Coronary artery (tissue), 2 donors: ENCODE measurements around the gene CCDC86.

Source experiments
- DNase-seq: peaks from one replicate; pipeline ENCODE4 v3.0.0-alpha.2; 2017; ENCODE audit warnings: low spot score
- H3K27ac ChIP-seq, 2 donors: fragments of 200-600 bp; sonication (generic); one replicate each; pipeline ENCODE4 v1.5.1; 2016 to 2019
- H3K4me3 ChIP-seq: fragments of 200-600 bp; sonication (generic); 2 replicates; pipeline ENCODE4 v1.5.1; 2016; ENCODE audit warnings: mild to moderate bottlenecking, moderate library complexity
- CTCF ChIP-seq: fragments of 200-600 bp; sonication (generic); IDR thresholded peaks from one replicate; pipeline ENCODE4 v1.5.1; 2019; ENCODE audit warnings: antibody characterized with exemption

The CCDC86 gene

DNA sequence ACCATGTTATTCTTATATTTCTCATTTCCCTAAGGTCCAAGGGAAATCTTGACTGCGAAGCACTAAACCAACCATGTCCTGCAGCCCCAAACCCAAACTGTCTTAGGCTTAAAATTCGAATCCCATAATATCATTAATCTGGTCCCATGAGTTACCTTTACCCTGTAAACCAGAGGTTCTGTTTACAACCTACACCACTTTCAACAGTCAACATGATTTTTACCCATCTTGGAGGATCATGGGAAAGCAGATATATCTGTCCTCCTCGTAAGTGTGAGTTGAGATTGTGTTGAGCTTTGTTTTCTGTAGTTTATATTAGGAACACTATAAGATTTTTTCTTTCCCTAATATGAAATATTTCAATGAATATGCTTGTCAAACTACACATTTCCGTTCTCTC lies 58.1 kb downstream of the CCDC86 start:
- H3K4me3 ChIP-seq: no peak overlapping the region
- no peak for TF ChIP-seq CTCF
- H3K27ac ChIP-seq: no peak overlapping the region
- no peak for DNase-seq
